GM23338 (cell line): ENCODE measurements around the gene FBXO2. TPM values are rescaled to one million over a fixed set of nuclear protein-coding genes. Genes with fewer than 3 reads are reported as not detected.

Experiments used
- ATAC-seq: fragments of 200-7000 bp; cut with Tn5 transposase; 3 replicates; pipeline ENCODE4 v1.9.1; 2020
- DNase-seq: peaks from one replicate; pipeline ENCODE4 v3.0.0-alpha.2; 2015; ENCODE audit warnings: low spot score
- H2AFZ ChIP-seq: fragments of 200-600 bp; sonication (generic); 2 replicates; pipeline ENCODE4 v1.8.0; 2016; ENCODE audit warnings: antibody characterized with exemption, mild to moderate bottlenecking, moderate library complexity
- H3F3A ChIP-seq: fragments of 200-600 bp; sonication (generic); replicated peaks from 2 replicates; pipeline ENCODE4 v1.8.0; 2017; ENCODE audit warnings: antibody characterized with exemption, mixed run types, low read depth
- H3K27ac ChIP-seq: fragments of 200-600 bp; sonication (generic); 2 replicates; pipeline ENCODE4 v1.6.1; 2016; ENCODE audit warnings: low read depth
- H3K27me3 ChIP-seq: fragments of 200-600 bp; sonication (generic); 2 replicates; pipeline ENCODE4 v1.8.0; 2016; ENCODE audit warnings: mild to moderate bottlenecking, mixed run types, moderate library complexity; ENCODE audit not compliant: insufficient read depth
- H3K36me3 ChIP-seq: fragments of 200-600 bp; sonication (generic); 2 replicates; pipeline ENCODE4 v1.8.0; 2016; ENCODE audit warnings: mild to moderate bottlenecking; ENCODE audit not compliant: insufficient read depth
- H3K4me1 ChIP-seq: fragments of 200-600 bp; sonication (generic); 2 replicates; pipeline ENCODE4 v1.8.0; 2016; ENCODE audit warnings: mild to moderate bottlenecking, moderate library complexity; ENCODE audit not compliant: insufficient read depth
- H3K4me2 ChIP-seq: fragments of 200-600 bp; sonication (generic); 2 replicates; pipeline ENCODE4 v1.7.1; 2017; ENCODE audit warnings: mixed run types
- H3K4me3 ChIP-seq: fragments of 200-600 bp; sonication (generic); 2 replicates; pipeline ENCODE4 v1.6.1; 2016; ENCODE audit warnings: mixed run types
- H3K79me2 ChIP-seq: fragments of 200-600 bp; sonication (generic); replicated peaks from 2 replicates; pipeline ENCODE4 v1.8.0; 2017; ENCODE audit warnings: mild to moderate bottlenecking; ENCODE audit not compliant: insufficient read depth
- H3K9me2 ChIP-seq: fragments of 200-600 bp; sonication (generic); 2 replicates; pipeline ENCODE4 v1.8.0; 2017; ENCODE audit not compliant: insufficient read depth
- H4K20me1 ChIP-seq: fragments of 200-600 bp; sonication (generic); replicated peaks from 2 replicates; pipeline ENCODE4 v1.8.0; 2017; ENCODE audit warnings: mild to moderate bottlenecking; ENCODE audit not compliant: insufficient read depth
- H3K27ac Mint-ChIP-seq: 2 replicates; pipeline ENCODE4 v1.8.0; 2020; ENCODE audit warnings: inconsistent platforms, mild to moderate bottlenecking, moderate library complexity, mixed read lengths
- H3K27me3 Mint-ChIP-seq: 3 replicates; pipeline ENCODE4 v1.8.0; 2022; ENCODE audit warnings: low read depth, mild to moderate bottlenecking, moderate library complexity, mixed read lengths, inconsistent platforms; ENCODE audit not compliant: insufficient read depth, poor library complexity
- H3K36me3 Mint-ChIP-seq: 3 replicates; pipeline ENCODE4 v1.8.0; 2021; ENCODE audit warnings: low read depth, mild to moderate bottlenecking, inconsistent platforms, moderate library complexity, mixed read lengths
- H3K4me1 Mint-ChIP-seq: 3 replicates; pipeline ENCODE4 v1.8.0; 2020; ENCODE audit warnings: mild to moderate bottlenecking, inconsistent platforms, mixed read lengths
- H3K4me3 Mint-ChIP-seq: 3 replicates; pipeline ENCODE4 v1.8.0; 2021; ENCODE audit warnings: moderate library complexity, mild to moderate bottlenecking, inconsistent platforms, mixed read lengths
- H3K9me3 Mint-ChIP-seq: 3 replicates; pipeline ENCODE4 v1.8.0; 2020; ENCODE audit warnings: moderate library complexity, mild to moderate bottlenecking, inconsistent platforms, mixed read lengths
- ETS1 ChIP-seq: IDR thresholded peaks from 2 replicates; pipeline ENCODE4 v1.6.1; 2016; ENCODE audit warnings: antibody characterized with exemption
- EZH2 ChIP-seq: fragments of 200-600 bp; sonication (generic); IDR thresholded peaks from one replicate; pipeline ENCODE4 v1.8.0; 2017; ENCODE audit warnings: antibody characterized with exemption, mild to moderate bottlenecking, low read depth; ENCODE audit not compliant: unreplicated experiment
- NANOG ChIP-seq: IDR thresholded peaks from 2 replicates; pipeline ENCODE4 v1.6.1; 2016; ENCODE audit warnings: antibody characterized with exemption, borderline replicate concordance
- POLR2AphosphoS5 ChIP-seq: IDR thresholded peaks from 2 replicates; pipeline ENCODE4 v1.6.1; 2016; ENCODE audit warnings: antibody characterized with exemption, low read depth
- STAT1 ChIP-seq: IDR thresholded peaks from one replicate; pipeline ENCODE4 v1.6.1; 2016; ENCODE audit warnings: antibody characterized with exemption; ENCODE audit not compliant: unreplicated experiment
- ZNF114 ChIP-seq: fragments of 250-450 bp; sonication (Bioruptor Pico); IDR thresholded peaks from 2 replicates; pipeline ENCODE4 v1.5.0; 2020; ENCODE audit warnings: mild to moderate bottlenecking, moderate library complexity
- ZNF331 ChIP-seq: fragments of 250-450 bp; sonication (Bioruptor Pico); IDR thresholded peaks from 2 replicates; pipeline ENCODE4 v1.5.0; 2020; ENCODE audit warnings: low read depth, mild to moderate bottlenecking, moderate library complexity
- polyA plus RNA-seq: library from polyadenylated mRNA; unstranded; fragments of >200 nt; fragmentation: Nextera tagmentation; extraction: Ambion mirVana; gene quantifications from 2 replicates; pipeline ENCODE4 v1.2.1, GENCODE V29; 2016
- total RNA-seq: library from RNA; depleted of rRNA; stranded (reverse); fragments of >200 nt; shearing (Covaris generic); gene quantifications from 2 replicates; pipeline ENCODE4 v1.2.3, GENCODE V29; 2014
- TF ChIP-seq, protein P1 (sequence below), 2 experiments: fragments of 200-600 bp in 1 of 2; sonication (generic) in 1 of 2; conservative IDR thresholded peaks; 2 replicates each; pipeline versions ENCODE4 v1.5.1 to v1.6.1; 2016 to 2017; ENCODE audit warnings: antibody characterized with exemption in 2 of 2, low read depth in 2 of 2, mild to moderate bottlenecking in 2 of 2, moderate library complexity in 1 of 2

FBXO2 gene
- total and polyA plus RNA-seq, 2 experiments from 2014 or later: 44.4 to 84.6 TPM

DNA sequence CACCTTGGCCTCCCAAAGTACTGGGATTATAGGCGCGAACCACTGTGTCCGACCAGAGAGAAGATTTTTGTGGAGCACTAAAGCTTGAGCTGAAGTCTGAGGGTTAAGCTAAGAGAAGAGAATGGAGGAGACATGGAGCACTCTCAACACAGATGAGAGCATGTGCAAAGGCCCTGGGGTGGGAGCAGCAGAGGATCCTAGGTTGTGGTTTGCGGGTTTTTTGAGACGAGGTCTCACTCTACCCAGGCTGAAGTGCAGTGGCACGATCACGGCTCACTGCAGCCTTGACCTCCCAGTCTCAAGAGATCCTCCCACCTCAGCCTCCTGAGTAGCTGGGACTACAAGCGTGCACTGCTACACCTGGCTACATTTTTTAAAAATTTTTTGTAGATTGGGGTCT, 30.5 kb downstream of the FBXO2 start (continued):
- TF ChIP-seq ZNF331: no peak

GRCh38 chr1:11622398-11622797, 31.8 kb downstream of the FBXO2 start:
- Histone ChIP-seq H3K4me3 (no peak overlapping the region), H3K79me2 (no peaks in the 10 kb centered on the region), H3K4me2 (no peak overlapping the region), H3K4me1 (no peaks in the 10 kb centered on the region), H3K27ac (no peak overlapping the region), H3F3A (no peaks in the 10 kb centered on the region), H3K9me2 (no peaks in the 10 kb centered on the region), H4K20me1 (no peaks in the 10 kb centered on the region), H3K36me3 (no peaks in the 10 kb centered on the region), H2AFZ (no peak overlapping the region), H3K27me3 (no peaks in the 10 kb centered on the region)
- Mint-ChIP-seq H3K36me3 (no peaks in the 10 kb centered on the region), H3K4me1 (peaks cover 3% of the 10 kb centered on the region; the same call in 2 of the 3 replicates), H3K4me3 (no peak overlapping the region), H3K27ac (no peak overlapping the region), H3K27me3 (peaks cover 8% of the 10 kb centered on the region), H3K9me3 (no peaks in the 10 kb centered on the region)
- no peak for ATAC-seq
- no peak for TF ChIP-seq NANOG
- no peak for DNase-seq

- TF ChIP-seq, protein P1, sequence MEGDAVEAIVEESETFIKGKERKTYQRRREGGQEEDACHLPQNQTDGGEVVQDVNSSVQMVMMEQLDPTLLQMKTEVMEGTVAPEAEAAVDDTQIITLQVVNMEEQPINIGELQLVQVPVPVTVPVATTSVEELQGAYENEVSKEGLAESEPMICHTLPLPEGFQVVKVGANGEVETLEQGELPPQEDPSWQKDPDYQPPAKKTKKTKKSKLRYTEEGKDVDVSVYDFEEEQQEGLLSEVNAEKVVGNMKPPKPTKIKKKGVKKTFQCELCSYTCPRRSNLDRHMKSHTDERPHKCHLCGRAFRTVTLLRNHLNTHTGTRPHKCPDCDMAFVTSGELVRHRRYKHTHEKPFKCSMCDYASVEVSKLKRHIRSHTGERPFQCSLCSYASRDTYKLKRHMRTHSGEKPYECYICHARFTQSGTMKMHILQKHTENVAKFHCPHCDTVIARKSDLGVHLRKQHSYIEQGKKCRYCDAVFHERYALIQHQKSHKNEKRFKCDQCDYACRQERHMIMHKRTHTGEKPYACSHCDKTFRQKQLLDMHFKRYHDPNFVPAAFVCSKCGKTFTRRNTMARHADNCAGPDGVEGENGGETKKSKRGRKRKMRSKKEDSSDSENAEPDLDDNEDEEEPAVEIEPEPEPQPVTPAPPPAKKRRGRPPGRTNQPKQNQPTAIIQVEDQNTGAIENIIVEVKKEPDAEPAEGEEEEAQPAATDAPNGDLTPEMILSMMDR (conservative IDR thresholded peaks at IDR 0.05; ENCODE audit: low read depth in 2 of 2): no peak
- TF ChIP-seq ETS1: no peak
- no peak for TF ChIP-seq ZNF114 (CRISPR knock-in tag)
- no peak for TF ChIP-seq POLR2AphosphoS5
- no peak for TF ChIP-seq EZH2
- no peak for TF ChIP-seq ZNF331
- no peak for TF ChIP-seq STAT1
- Histone ChIP-seq H3F3A (no peaks in the 10 kb centered on the region), H3K4me2 (no peak overlapping the region), H3K4me1 (no peaks in the 10 kb centered on the region), H2AFZ (no peak overlapping the region), H3K27me3 (no peaks in the 10 kb centered on the region), H3K79me2 (no peaks in the 10 kb centered on the region), H3K4me3 (no peak overlapping the region), H4K20me1 (no peaks in the 10 kb centered on the region), H3K9me2 (no peaks in the 10 kb centered on the region), H3K27ac (0 out of 2 replicates have a peak overlapping the region, but pooled peaks have one; percentile 45), H3K36me3 (no peaks in the 10 kb centered on the region)
- Mint-ChIP-seq H3K27ac (no peak overlapping the region), H3K4me3 (no peak overlapping the region), H3K27me3 (peaks cover 9% of the 10 kb centered on the region), H3K4me1 (peaks cover 3% of the 10 kb centered on the region; the same call in 2 of the 3 replicates), H3K36me3 (no peaks in the 10 kb centered on the region), H3K9me3 (no peaks in the 10 kb centered on the region)
- ATAC-seq (no peak), DNase-seq (no peak)
Measured at GRCh38 chr1:11620924-11621323, 33.3 kb downstream of the FBXO2 start.
